ENCODE results near the gene SSUH2.

DNA sequence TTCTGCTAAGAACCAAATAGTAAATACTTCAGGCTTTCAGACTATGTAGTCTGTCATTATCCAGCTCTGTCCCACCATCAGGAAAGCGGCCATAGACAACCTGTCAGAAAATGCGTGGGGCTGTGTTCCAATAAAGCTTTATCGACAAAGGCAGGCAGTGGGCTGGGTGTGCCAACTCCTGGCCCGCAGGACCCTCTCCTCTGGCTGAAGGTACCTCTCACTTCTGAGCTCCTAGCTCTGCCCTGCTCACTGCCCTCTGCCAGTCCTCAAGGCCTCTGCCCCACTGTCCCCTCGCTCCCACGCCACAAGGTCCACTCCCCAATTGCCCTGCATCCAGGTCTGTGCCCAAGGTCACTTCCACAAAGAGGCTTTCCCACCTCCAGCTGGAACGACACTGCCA, 20.0 kb downstream of the SSUH2 start:
- TF ChIP-seq CTCF (conservative IDR thresholded peaks at IDR 0.05; ENCODE audit: low read depth in 2 of 2) = no peak
- no peak for TF ChIP-seq EZH2 (IDR thresholded peaks at IDR 0.05; ENCODE audit: low read depth, unreplicated experiment)
